ENCODE data around the gene RAB34.
A peak's percentile ranks its signal among the peaks of the same experiment; 100 is the strongest.

RAB34 gene, protein sequence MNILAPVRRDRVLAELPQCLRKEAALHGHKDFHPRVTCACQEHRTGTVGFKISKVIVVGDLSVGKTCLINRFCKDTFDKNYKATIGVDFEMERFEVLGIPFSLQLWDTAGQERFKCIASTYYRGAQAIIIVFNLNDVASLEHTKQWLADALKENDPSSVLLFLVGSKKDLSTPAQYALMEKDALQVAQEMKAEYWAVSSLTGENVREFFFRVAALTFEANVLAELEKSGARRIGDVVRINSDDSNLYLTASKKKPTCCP

DNA sequence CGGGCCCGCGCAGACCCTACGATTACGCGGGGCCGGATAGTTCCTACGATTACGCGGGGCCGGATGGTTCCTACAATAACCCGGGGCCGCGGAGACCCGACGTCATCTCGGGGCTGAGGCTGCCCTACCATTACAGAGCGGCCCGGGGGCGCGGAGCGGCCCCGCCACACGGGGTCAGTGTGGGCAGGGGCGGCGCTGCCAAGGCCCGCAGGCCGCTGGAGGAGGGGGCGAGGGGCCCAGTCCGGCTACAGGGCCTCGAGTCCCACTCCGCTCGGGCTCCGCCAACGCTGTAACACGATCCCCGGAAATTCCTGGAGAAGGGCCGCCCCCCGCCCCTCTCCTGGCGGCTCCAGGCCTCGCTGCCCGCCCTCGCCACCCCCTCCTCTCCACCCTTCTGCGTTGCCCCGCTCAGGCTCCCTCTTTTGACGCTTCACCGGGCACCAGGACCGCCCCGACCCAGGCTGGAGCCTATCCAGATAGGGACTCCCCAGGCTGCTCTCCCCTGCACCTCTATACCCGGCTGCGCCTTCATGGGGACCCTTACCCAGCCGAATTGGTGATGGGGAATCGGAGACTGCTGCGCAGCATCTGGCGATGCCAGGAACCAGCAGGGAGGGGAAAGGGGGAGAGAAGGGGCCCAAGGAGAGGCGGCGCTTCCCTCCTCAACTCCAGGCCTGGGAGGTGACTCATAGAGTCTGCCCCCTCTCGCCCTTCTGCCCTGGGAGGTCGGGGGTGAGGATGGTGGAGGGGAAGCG, at the start of gene RAB34:
Gene RAB34, minus strand, starts transcription at position 291 of the 755 bp plus-strand sequence. CDS start 602 bp downstream, outside the sequence.
- H3K79me2 ChIP-seq (ENCODE audit: control insufficient read depth, low read length), result peaks cover 44% of the 10 kb centered on the region
- peaks cover 28% of the 10 kb centered on the region for H3F3A ChIP-seq (ENCODE audit: control insufficient read depth, insufficient read depth)
- H3K36me3 ChIP-seq (ENCODE audit: control insufficient read depth, low read length), result peaks cover 29% of the 10 kb centered on the region
- peaks cover 27% of the 10 kb centered on the region for H3K4me1 ChIP-seq (ENCODE audit: control insufficient read depth, low read length)
- H3K4me2 ChIP-seq (ENCODE audit: low read length), result peak within 1 kb of the TSS; percentile 100
- peaks cover 3% of the 10 kb centered on the region; the same call in 1 of the 2 replicates for H3K27me3 ChIP-seq (ENCODE audit: control insufficient read depth, low read length)
- peak within 1 kb of the TSS; percentile 98 for H3K4me3 ChIP-seq (ENCODE audit: low read length)
- no peak for TF ChIP-seq EZH2phosphoT487 (IDR thresholded peaks at IDR 0.05; ENCODE audit: borderline replicate concordance, low read length)
- TF ChIP-seq, protein P1, sequence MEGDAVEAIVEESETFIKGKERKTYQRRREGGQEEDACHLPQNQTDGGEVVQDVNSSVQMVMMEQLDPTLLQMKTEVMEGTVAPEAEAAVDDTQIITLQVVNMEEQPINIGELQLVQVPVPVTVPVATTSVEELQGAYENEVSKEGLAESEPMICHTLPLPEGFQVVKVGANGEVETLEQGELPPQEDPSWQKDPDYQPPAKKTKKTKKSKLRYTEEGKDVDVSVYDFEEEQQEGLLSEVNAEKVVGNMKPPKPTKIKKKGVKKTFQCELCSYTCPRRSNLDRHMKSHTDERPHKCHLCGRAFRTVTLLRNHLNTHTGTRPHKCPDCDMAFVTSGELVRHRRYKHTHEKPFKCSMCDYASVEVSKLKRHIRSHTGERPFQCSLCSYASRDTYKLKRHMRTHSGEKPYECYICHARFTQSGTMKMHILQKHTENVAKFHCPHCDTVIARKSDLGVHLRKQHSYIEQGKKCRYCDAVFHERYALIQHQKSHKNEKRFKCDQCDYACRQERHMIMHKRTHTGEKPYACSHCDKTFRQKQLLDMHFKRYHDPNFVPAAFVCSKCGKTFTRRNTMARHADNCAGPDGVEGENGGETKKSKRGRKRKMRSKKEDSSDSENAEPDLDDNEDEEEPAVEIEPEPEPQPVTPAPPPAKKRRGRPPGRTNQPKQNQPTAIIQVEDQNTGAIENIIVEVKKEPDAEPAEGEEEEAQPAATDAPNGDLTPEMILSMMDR (IDR thresholded peaks at IDR 0.05; ENCODE audit: low read depth, low read length, poor library complexity, severe bottlenecking), result peak; percentile 37
- peaks cover 16% of the 10 kb centered on the region for H4K20me1 ChIP-seq (ENCODE audit: control insufficient read depth, insufficient read depth, low read depth, low read length)
- peak within 1 kb of the TSS; percentile 30 for H3K27ac ChIP-seq (ENCODE audit: low read depth, low read length)
- H3K9me2 ChIP-seq (replicated peaks; ENCODE audit: control insufficient read depth, low read length), result no peaks in the 10 kb centered on the region
- no peaks in the 10 kb centered on the region for H3K9me3 ChIP-seq (ENCODE audit: control insufficient read depth, insufficient read depth, low read length)

DNA sequence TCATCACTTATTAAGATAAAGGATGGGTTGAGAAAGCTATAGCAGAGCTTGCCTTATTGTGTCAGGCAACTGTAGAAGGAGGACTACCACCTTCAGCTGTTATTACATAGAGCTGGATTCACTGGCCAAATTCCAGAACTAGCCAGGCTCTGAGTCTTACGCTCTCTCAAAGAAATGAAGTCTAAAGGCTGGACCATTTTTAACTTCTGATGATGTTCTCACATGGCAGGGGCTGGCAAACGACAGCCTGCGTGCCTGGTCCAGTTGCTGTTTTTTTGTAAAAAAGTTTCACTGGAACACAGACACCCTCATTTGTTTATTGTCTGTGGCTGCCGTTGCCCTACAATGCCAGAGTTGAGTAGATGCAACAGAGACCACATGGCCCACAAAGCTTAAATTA, 47.4 kb upstream of the RAB34 start:
- no peaks in the 10 kb centered on the region for H3K9me3 ChIP-seq (ENCODE audit: control insufficient read depth, insufficient read depth, low read length)
- no peaks in the 10 kb centered on the region for H3F3A ChIP-seq (ENCODE audit: control insufficient read depth, insufficient read depth)

DNA sequence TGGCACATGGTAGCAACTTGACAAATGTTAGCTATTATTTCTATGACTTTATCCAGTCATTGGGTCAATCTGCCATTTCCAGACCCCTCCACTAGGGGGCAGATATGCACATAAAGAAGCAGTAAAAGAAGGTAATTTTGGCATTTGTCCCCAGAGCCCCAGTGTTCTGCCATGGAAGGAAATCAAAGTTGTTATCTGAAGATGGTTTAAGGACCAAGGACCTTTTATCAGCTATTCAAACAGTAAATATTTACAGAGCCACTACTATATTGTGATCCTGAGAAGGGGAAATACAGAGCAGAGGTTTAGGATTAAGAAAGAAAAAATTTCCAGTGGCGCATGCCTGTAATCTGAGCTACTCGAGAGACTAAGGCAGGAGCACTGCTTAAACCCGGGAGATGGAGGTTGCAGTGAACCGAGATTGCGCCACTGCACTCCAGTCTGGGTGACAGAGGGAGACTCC, 46.2 kb upstream of the RAB34 start:
- H3K4me1 ChIP-seq (ENCODE audit: control insufficient read depth, low read length), result peaks cover 9% of the 10 kb centered on the region
- no peaks in the 10 kb centered on the region for H3K9me3 ChIP-seq (ENCODE audit: control insufficient read depth, insufficient read depth, low read length)
- no peak overlapping the region for H3K27ac ChIP-seq (ENCODE audit: low read depth, low read length)
- no peaks in the 10 kb centered on the region; the same call in 1 of the 2 replicates for H4K20me1 ChIP-seq (ENCODE audit: control insufficient read depth, insufficient read depth, low read depth, low read length)
- H3K79me2 ChIP-seq (ENCODE audit: control insufficient read depth, low read length), result no peaks in the 10 kb centered on the region
- H3K9me2 ChIP-seq (replicated peaks; ENCODE audit: control insufficient read depth, low read length), result no peaks in the 10 kb centered on the region
- TF ChIP-seq, protein P1 (IDR thresholded peaks at IDR 0.05; ENCODE audit: low read depth, low read length, poor library complexity, severe bottlenecking), result peak; percentile 91
- no peak for TF ChIP-seq EZH2phosphoT487 (IDR thresholded peaks at IDR 0.05; ENCODE audit: borderline replicate concordance, low read length)
- H3K27me3 ChIP-seq (ENCODE audit: control insufficient read depth, low read length), result no peaks in the 10 kb centered on the region
- peaks cover 33% of the 10 kb centered on the region for H3K36me3 ChIP-seq (ENCODE audit: control insufficient read depth, low read length)
- no peak overlapping the region for H3K4me2 ChIP-seq (ENCODE audit: low read length)
- H3F3A ChIP-seq (ENCODE audit: control insufficient read depth, insufficient read depth), result no peaks in the 10 kb centered on the region
- no peak overlapping the region for H3K4me3 ChIP-seq (ENCODE audit: low read length)

More for the DNA sequence above, 47.4 kb upstream of the RAB34 start:
- no peaks in the 10 kb centered on the region; the same call in 1 of the 2 replicates for H4K20me1 ChIP-seq (ENCODE audit: control insufficient read depth, insufficient read depth, low read depth, low read length)
- H3K4me1 ChIP-seq (ENCODE audit: control insufficient read depth, low read length), result peaks cover 9% of the 10 kb centered on the region
- H3K79me2 ChIP-seq (ENCODE audit: control insufficient read depth, low read length), result no peaks in the 10 kb centered on the region
- H3K27ac ChIP-seq (ENCODE audit: low read depth, low read length), result no peak overlapping the region
- peaks cover 22% of the 10 kb centered on the region for H3K36me3 ChIP-seq (ENCODE audit: control insufficient read depth, low read length)
- no peaks in the 10 kb centered on the region for H3K27me3 ChIP-seq (ENCODE audit: control insufficient read depth, low read length)
- H3K4me2 ChIP-seq (ENCODE audit: low read length), result no peak overlapping the region
- no peak overlapping the region for H3K4me3 ChIP-seq (ENCODE audit: low read length)
- no peaks in the 10 kb centered on the region for H3K9me2 ChIP-seq (replicated peaks; ENCODE audit: control insufficient read depth, low read length)
- no peak for TF ChIP-seq EZH2phosphoT487 (IDR thresholded peaks at IDR 0.05; ENCODE audit: borderline replicate concordance, low read length)
- TF ChIP-seq, protein P1 (IDR thresholded peaks at IDR 0.05; ENCODE audit: low read depth, low read length, poor library complexity, severe bottlenecking), result no peak
